ENCODE data around the gene DHODH.
"Not testable (repeated sequence)": the region's sequence is repeated elsewhere in the genome, so short reads cannot be mapped to it uniquely, and the experiment has no call there.

Gene DHODH

GRCh38 chr16:72054254-72054847, 45.8 kb downstream of the DHODH start, which contains the start of gene HP:
TSS of gene HP (plus strand) at chr16:72054505. CDS start at chr16:72054653, 148 bp downstream.
- peak; percentile 58 for DNase-seq

GRCh38 chr16:72055911-72056310, 47.4 kb downstream of the DHODH start:
- no peak for DNase-seq

GRCh38 chr16:72057313-72057712, 48.8 kb downstream of the DHODH start:
- not testable (repeated sequence) for DNase-seq

GRCh38 chr16:72059060-72059459, 50.5 kb downstream of the DHODH start:
- not testable (repeated sequence) for DNase-seq

GRCh38 chr16:72060405-72060804, 51.9 kb downstream of the DHODH start:
- DNase-seq, result no peak

GRCh38 chr16:72061564-72061963, 53.0 kb downstream of the DHODH start:
- no peak for DNase-seq

- DNase-seq, result no peak
These were observed 55.9 kb downstream of the DHODH start for GRCh38 chr16:72064361-72064894.

- DNase-seq, result peak; percentile 25
These were observed 58.2 kb downstream of the DHODH start for GRCh38 chr16:72066747-72067146.

GRCh38 chr16:72068930-72069329, 60.4 kb downstream of the DHODH start:
- no peak for DNase-seq

GRCh38 chr16:72072514-72073342, 64.2 kb downstream of the DHODH start:
- no peak for DNase-seq

- no peak for DNase-seq
These were observed 65.2 kb downstream of the DHODH start for GRCh38 chr16:72073560-72074230.

GRCh38 chr16:72075067-72075466, 66.5 kb downstream of the DHODH start:
- DNase-seq, result not testable (repeated sequence)
